Naive thymus-derived CD4-positive, alpha-beta T cell (primary cell): Measurements from ENCODE around the gene NTMT1. TPM values are rescaled to one million over a fixed set of nuclear protein-coding genes. Genes with fewer than 3 reads are reported as not detected.
A peak's percentile ranks its signal among the peaks of the same experiment; 100 is the strongest.
"Not testable (repeated sequence)": the region's sequence is repeated elsewhere in the genome, so short reads cannot be mapped to it uniquely, and the experiment has no call there.

Experiments used
- ATAC-seq: fragments of 150-1000 bp; cut with Tn5 transposase; 2 replicates; pipeline ENCODE4 v1.10.0; 2021; ENCODE audit warnings: mild to moderate bottlenecking, moderate library complexity
- CTCF ChIA-PET: fragments of 350-600 bp; sonication (Branson Sonifier 250); formaldehyde crosslinking; loops from one replicate; lab custom pipeline; 2021; ENCODE audit warnings: antibody characterized with exemption; lab: Charles Lee
- POLR2A ChIA-PET: fragments of 350-600 bp; sonication (Branson Sonifier 250); formaldehyde crosslinking; loops from one replicate; lab custom pipeline; 2021; ENCODE audit warnings: antibody characterized with exemption, inconsistent platforms; lab: Charles Lee
- DNase-seq, 9 donors: peaks; one replicate each; pipeline versions ENCODE4 v3.0.0 to v3.0.0-alpha.2; 2020 to 2022; ENCODE audit warnings: mixed read lengths in 1 of 9
- H3K27ac ChIP-seq: one replicate; pipeline ENCODE4 v1.7.0; 2013; ENCODE audit warnings: mild to moderate bottlenecking, low read depth, low read length, moderate library complexity
- H3K27me3 ChIP-seq, 2 donors: one replicate each; pipeline ENCODE4 v1.7.0; 2013; ENCODE audit warnings: low read length in 2 of 2, mild to moderate bottlenecking in 2 of 2, moderate library complexity in 2 of 2; ENCODE audit not compliant: control insufficient read depth in 2 of 2, insufficient read depth in 2 of 2
- H3K36me3 ChIP-seq, 3 experiments: 1 replicate in 2 of 3; 2 replicates in 1 of 3; pipeline ENCODE4 v1.7.0; 2013; ENCODE audit warnings: low read length in 3 of 3, mild to moderate bottlenecking in 3 of 3, moderate library complexity in 1 of 3; ENCODE audit not compliant: insufficient read depth in 3 of 3, control insufficient read depth in 2 of 3
- H3K4me1 ChIP-seq, 2 donors: one replicate each; pipeline ENCODE4 v1.7.0; 2013; ENCODE audit warnings: low read length in 2 of 2, mild to moderate bottlenecking in 2 of 2, moderate library complexity in 1 of 2; ENCODE audit not compliant: control insufficient read depth in 2 of 2, insufficient read depth in 2 of 2
- H3K4me3 ChIP-seq: 2 replicates; pipeline ENCODE4 v1.7.0; 2013; ENCODE audit warnings: mild to moderate bottlenecking, low read length
- H3K9me3 ChIP-seq, 3 experiments: 1 replicate in 2 of 3; 2 replicates in 1 of 3; pipeline ENCODE4 v1.7.0; 2013; ENCODE audit warnings: low read length in 3 of 3; ENCODE audit not compliant: control insufficient read depth in 2 of 3
- H3K27ac Mint-ChIP-seq, 9 donors: one replicate each; pipeline ENCODE4 v1.8.0; 2020 to 2022; ENCODE audit warnings: mixed read lengths in 9 of 9, mild to moderate bottlenecking in 8 of 9, moderate library complexity in 5 of 9, inconsistent platforms in 2 of 9
- H3K27me3 Mint-ChIP-seq, 5 donors: one replicate each; pipeline ENCODE4 v1.8.0; 2021 to 2022; ENCODE audit warnings: mixed read lengths in 5 of 5, mild to moderate bottlenecking in 1 of 5
- H3K36me3 Mint-ChIP-seq, 5 donors: one replicate each; pipeline ENCODE4 v1.8.0; 2020 to 2022; ENCODE audit warnings: mixed read lengths in 5 of 5, mild to moderate bottlenecking in 3 of 5, inconsistent platforms in 1 of 5
- H3K4me1 Mint-ChIP-seq, 7 donors: one replicate each; pipeline ENCODE4 v1.8.0; 2020 to 2022; ENCODE audit warnings: mixed read lengths in 7 of 7, mild to moderate bottlenecking in 3 of 7, inconsistent platforms in 1 of 7
- H3K4me3 Mint-ChIP-seq, 10 donors: one replicate each; pipeline ENCODE4 v1.8.0; 2020 to 2022; ENCODE audit warnings: mild to moderate bottlenecking in 10 of 10, mixed read lengths in 10 of 10, moderate library complexity in 6 of 10, inconsistent platforms in 2 of 10
- H3K9me3 Mint-ChIP-seq, 11 donors: one replicate each; pipeline ENCODE4 v1.8.0; 2020 to 2022; ENCODE audit warnings: mixed read lengths in 11 of 11, mild to moderate bottlenecking in 4 of 11, inconsistent platforms in 1 of 11, moderate library complexity in 1 of 11
- intact Hi-C, 2 donors: fragments of 100-400 bp; cut with micrococcal nuclease; formaldehyde crosslinking; loops; one replicate each; pipeline ENCODE4 v1.15.1; 2023
- polyA plus RNA-seq, 2 donors: library from polyadenylated mRNA; unstranded; fragments of 300-500 nt; fragmentation: Illumina TruSeq; gene quantifications; one replicate each; pipeline ENCODE4 v1.2.3, GENCODE V29; 2021
- total RNA-seq, 6 experiments: library from RNA in 5 of 6; stranded (reverse) in 5 of 6; gene quantifications; 1 replicate in 5 of 6; 2 replicates in 1 of 6; pipeline ENCODE4 v1.2.3 and lab custom pipeline; 2021 to 2026

NTMT1 gene
- total and polyA plus RNA-seq, 7 experiments from 2014 or later = 31.0 to 58.9 (median 43.7) TPM

DNA sequence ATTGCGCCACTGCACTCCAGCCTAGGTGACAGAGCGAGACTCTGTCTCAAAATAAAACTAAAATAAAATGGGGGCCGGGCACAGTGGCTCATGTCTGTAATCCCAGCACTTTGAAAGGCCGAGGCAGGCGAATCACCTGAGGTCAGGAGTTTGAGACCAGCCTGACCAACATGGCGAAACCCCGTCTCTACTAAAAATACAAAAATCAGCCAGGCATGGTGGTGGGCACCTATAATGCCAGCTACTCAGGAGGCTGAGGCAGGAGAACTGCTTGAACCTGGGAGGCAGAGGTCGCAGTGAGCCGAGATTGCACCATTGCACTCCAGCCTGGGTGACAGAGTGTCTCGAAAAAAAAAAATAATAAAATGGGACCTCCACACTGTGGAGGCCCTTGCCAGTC, 10.4 kb downstream of the NTMT1 start:
- peaks cover 0 to 13% (median 9%) of the 10 kb centered on the region in 5 donors for H3K36me3 Mint-ChIP-seq
- not testable (repeated sequence) for H3K4me3 Mint-ChIP-seq
- CTCF ChIA-PET = interaction anchor here (1.4 kb wide), 1 partner anchor 12 kb away, joined by 6 read pairs; no protein-coding TSS in a partner anchor

DNA sequence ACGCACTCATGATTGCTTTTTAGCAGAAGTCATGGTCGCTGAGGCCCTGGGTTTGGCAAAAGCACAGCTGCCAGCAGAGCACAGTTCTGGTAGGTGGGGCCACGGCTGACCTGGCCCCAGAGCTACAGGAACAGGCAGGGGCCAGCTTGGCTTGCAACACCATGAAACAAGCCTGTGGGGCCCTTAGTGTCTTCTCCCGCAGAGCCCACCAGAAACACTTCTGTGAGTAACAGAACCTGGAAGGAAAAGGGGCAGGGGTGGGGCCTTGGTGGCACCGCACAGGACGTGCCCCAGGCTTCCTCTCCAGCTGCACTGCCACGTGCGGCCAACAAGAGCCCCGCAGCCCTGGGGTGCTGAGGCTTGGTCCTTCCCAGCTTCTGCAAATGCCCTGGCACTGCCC, 11.1 kb downstream of the NTMT1 start:
- Mint-ChIP-seq H3K27ac (peak overlapping the region in 1 of 9 donors; percentile 75), H3K4me1 (peaks cover 19 to 31% (median 24%) of the 10 kb centered on the region in 7 donors), H3K9me3 (peaks cover 0 to 2% (median 0%) of the 10 kb centered on the region in 11 donors), H3K4me3 (no peak overlapping the region), H3K27me3 (no peaks in the 10 kb centered on the region), H3K36me3 (peaks cover 0 to 13% (median 9%) of the 10 kb centered on the region in 5 donors)
- intact Hi-C loops = no loop called here
- H3K27ac ChIP-seq = no peak overlapping the region
- H3K4me1 ChIP-seq = peaks cover 16 to 18% of the 10 kb centered on the region in 2 donors
- CTCF ChIA-PET = interaction anchor here (0.7 to 1.4 kb wide), 5 partner anchors 13 to 872 kb away, joined by 3 to 6 read pairs (median 3); no protein-coding TSS in a partner anchor
- DNase-seq (no peak), ATAC-seq (no peak)
- no peaks in the 10 kb centered on the region for H3K9me3 ChIP-seq
- peaks cover 6 to 81% (median 18%) of the 10 kb centered on the region in 3 experiments for H3K36me3 ChIP-seq
- no peak overlapping the region for H3K4me3 ChIP-seq
- POLR2A ChIA-PET = interaction anchor here (0.6 to 1.5 kb wide), 3 partner anchors 9 to 495 kb away, joined by 3 to 8 read pairs (median 4); no protein-coding TSS in a partner anchor
- H3K27me3 ChIP-seq = no peaks in the 10 kb centered on the region

More for the DNA sequence above, 10.4 kb downstream of the NTMT1 start:
- H3K9me3 ChIP-seq, H3K27ac ChIP-seq, H3K27me3 ChIP-seq, H3K9me3 Mint-ChIP-seq, H3K4me3 ChIP-seq, H3K27ac Mint-ChIP-seq, DNase-seq, H3K27me3 Mint-ChIP-seq, intact Hi-C loops, ATAC-seq: not testable (repeated sequence)
- Histone ChIP-seq H3K4me1 (peaks cover 13 to 18% of the 10 kb centered on the region in 2 donors), H3K36me3 (peaks cover 6 to 83% (median 18%) of the 10 kb centered on the region in 3 experiments)
- H3K4me1 Mint-ChIP-seq = peaks cover 24 to 35% (median 30%) of the 10 kb centered on the region in 7 donors
- POLR2A ChIA-PET = interaction anchor here (0.7 to 1.5 kb wide), 3 partner anchors 9 to 1041 kb away, joined by 3 to 8 read pairs (median 4); no protein-coding TSS in a partner anchor

DNA sequence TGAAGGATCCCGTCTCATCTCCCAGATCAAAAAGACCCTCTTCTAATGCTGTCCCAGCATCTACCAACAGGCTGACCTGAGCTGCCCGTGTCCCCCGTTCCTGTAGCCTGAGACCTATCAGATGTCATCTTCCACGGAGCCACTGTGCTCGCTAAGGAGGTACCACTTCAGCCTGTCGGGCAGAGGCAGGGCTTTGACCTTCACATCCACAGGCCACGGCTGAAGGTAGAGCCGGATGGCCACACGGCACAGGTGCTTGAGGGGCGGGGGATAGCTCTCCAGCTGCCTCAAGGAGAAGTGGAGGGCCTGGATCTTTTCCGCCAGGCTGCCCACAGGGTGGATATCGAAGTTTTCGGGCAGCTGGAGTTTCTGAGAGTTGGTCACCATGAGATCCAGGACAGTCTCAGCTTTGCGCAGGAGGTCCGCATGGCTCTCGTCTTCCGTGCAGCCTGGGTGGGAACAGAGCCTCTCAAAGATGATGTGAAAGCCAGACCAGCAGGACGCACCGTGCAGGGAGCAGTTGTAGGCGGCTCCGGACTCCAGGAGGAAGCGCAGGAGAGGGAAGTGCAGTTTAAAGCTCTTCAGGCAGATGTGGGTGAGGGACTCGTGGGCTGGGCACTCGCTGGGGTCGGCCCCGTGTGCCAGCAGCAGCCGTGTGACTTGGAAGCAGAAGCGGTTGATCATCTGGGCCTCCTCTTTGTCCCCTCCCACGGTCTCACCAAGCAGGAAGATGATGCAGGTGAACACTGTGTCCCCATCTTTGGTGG, 11.9 kb downstream of the NTMT1 start:
- Mint-ChIP-seq H3K9me3 (peaks cover 0 to 2% (median 0%) of the 10 kb centered on the region in 11 donors), H3K4me1 (peaks cover 19 to 31% (median 23%) of the 10 kb centered on the region in 7 donors), H3K27ac (peak overlapping the region in 7 of 9 donors; percentile 25 to 75 (median 63)), H3K27me3 (no peaks in the 10 kb centered on the region), H3K4me3 (peak overlapping the region in 4 of 10 donors; percentile 38 to 86 (median 52)), H3K36me3 (peaks cover 0 to 12% (median 5%) of the 10 kb centered on the region in 5 donors)
- ChIA-PET CTCF (interaction anchor here (0.7 to 1.4 kb wide), 4 partner anchors 14 to 873 kb away, joined by 3 to 6 read pairs (median 3); no protein-coding TSS in a partner anchor), POLR2A (interaction anchor here (0.6 to 1.5 kb wide), 2 partner anchors 10 to 302 kb away, joined by 4 to 8 read pairs; no protein-coding TSS in a partner anchor)
- no peak for DNase-seq
- intact Hi-C loops = no loop called here
- no peak for ATAC-seq
- peaks cover 6 to 75% (median 13%) of the 10 kb centered on the region in 3 experiments for H3K36me3 ChIP-seq
- no peak overlapping the region for H3K27ac ChIP-seq
- no peaks in the 10 kb centered on the region for H3K27me3 ChIP-seq
- H3K4me3 ChIP-seq = no peak overlapping the region
- peaks cover 16 to 18% of the 10 kb centered on the region in 2 donors for H3K4me1 ChIP-seq
- H3K9me3 ChIP-seq = no peaks in the 10 kb centered on the region

DNA sequence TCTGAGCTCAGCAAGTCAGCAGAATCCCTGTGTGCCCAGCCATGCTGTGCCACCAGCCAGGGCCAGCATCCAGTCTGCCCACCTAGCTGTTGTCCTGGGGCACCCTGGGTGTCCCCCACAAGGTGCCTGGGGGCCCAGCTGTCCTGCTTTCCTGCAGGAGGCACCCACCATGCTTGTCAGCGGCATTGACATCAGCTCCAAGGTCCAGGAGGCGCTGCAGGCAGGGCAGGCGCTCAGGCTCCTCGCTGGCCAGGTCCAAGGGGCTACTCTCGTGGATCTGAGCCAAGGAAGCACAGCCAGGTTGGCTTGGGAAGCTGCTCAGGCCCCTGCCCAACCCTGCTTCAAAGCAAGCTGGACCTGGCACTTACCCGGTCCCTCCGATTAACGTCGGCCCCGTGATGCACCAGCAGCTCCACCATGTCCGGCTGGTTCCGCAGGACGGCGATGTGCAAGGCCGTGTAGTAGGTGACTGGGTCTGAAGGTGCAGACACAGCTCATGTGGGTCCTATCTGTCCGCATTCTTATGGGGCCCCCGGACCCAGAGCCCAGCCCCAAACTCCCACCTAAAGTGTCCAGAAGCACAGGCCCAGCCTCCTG, 13.2 kb downstream of the NTMT1 start:
- no peak for ATAC-seq
- intact Hi-C loops = no loop called here
- peaks cover 0 to 12% (median 5%) of the 10 kb centered on the region in 5 donors for H3K36me3 Mint-ChIP-seq
- Histone ChIP-seq H3K9me3 (no peaks in the 10 kb centered on the region), H3K27ac (no peak overlapping the region), H3K4me3 (no peak overlapping the region), H3K27me3 (no peaks in the 10 kb centered on the region), H3K4me1 (peaks cover 16 to 18% of the 10 kb centered on the region in 2 donors), H3K36me3 (peaks cover 6 to 62% (median 13%) of the 10 kb centered on the region in 3 experiments)
- no peak overlapping the region for H3K27ac Mint-ChIP-seq
- CTCF ChIA-PET = interaction anchor here (0.7 to 2.5 kb wide), 5 partner anchors 9 to 455 kb away, joined by 3 to 7 read pairs (median 3); partner anchors contain the start of gene NTMT1
- peaks cover 0 to 2% (median 0%) of the 10 kb centered on the region in 11 donors for H3K9me3 Mint-ChIP-seq
- DNase-seq = no peak
- no peaks in the 10 kb centered on the region for H3K27me3 Mint-ChIP-seq
- H3K4me3 Mint-ChIP-seq = peak overlapping the region in 1 of 10 donors; percentile 4
- H3K4me1 Mint-ChIP-seq = peaks cover 19 to 31% (median 23%) of the 10 kb centered on the region in 7 donors
- POLR2A ChIA-PET = interaction anchor here (0.6 to 4.4 kb wide), 3 partner anchors 9 to 63 kb away, joined by 3 to 24 read pairs (median 3); partner anchors contain the start of gene NTMT1

DNA sequence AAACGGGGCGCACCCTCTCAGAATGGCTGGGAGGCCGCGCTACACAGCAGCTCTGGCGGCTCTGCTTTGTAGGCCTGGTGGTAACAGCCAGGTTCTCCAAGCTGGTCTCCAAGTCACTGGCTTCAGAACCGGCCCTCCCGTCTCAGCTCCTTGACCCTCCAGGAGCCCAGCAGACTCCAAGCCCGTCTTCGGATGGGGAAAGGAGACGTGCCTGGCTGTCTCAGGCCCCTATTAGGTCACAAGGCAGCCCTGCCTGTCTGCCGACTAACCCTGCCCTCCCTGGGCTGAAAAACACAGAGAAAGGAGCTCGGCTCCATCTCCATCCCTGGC, 13.8 kb downstream of the NTMT1 start:
- H3K9me3 Mint-ChIP-seq = peaks cover 0 to 2% (median 0%) of the 10 kb centered on the region in 11 donors
- Histone ChIP-seq H3K4me1 (peaks cover 16 to 18% of the 10 kb centered on the region in 2 donors), H3K4me3 (no peak overlapping the region), H3K27ac (peak overlapping the region; percentile 80), H3K36me3 (peaks cover 6 to 57% (median 10%) of the 10 kb centered on the region in 3 experiments), H3K9me3 (no peaks in the 10 kb centered on the region), H3K27me3 (no peaks in the 10 kb centered on the region)
- peak overlapping the region in 9 of 10 donors; percentile 4 to 89 (median 81) for H3K4me3 Mint-ChIP-seq
- POLR2A ChIA-PET = interaction anchor here (1.4 to 4.4 kb wide), 2 partner anchors 10 to 14 kb away, joined by 3 to 24 read pairs; partner anchors contain the start of gene NTMT1
- intact Hi-C loops = no loop called here
- peak overlapping the region in 3 of 9 donors; percentile 23 to 67 (median 32) for H3K27ac Mint-ChIP-seq
- CTCF ChIA-PET = interaction anchor here (0.7 to 2.5 kb wide), 5 partner anchors 10 to 455 kb away, joined by 3 to 7 read pairs (median 3); partner anchors contain the start of gene NTMT1
- no peak for DNase-seq
- no peaks in the 10 kb centered on the region for H3K27me3 Mint-ChIP-seq
- H3K36me3 Mint-ChIP-seq = peaks cover 0 to 10% (median 5%) of the 10 kb centered on the region in 5 donors
- peaks cover 19 to 31% (median 23%) of the 10 kb centered on the region in 7 donors for H3K4me1 Mint-ChIP-seq
- ATAC-seq = no peak
